HepG2 (cell line): ENCODE measurements around the gene MSMB. TPM values are rescaled to one million over a fixed set of nuclear protein-coding genes. Genes with fewer than 3 reads are reported as not detected.
A peak's percentile ranks its signal among the peaks of the same experiment; 100 is the strongest.

Experiments used
- ATAC-seq: fragments of 200-7000 bp; cut with Tn5 transposase; 3 replicates; pipeline ENCODE4 v1.9.1; 2020; ENCODE audit warnings: mild to moderate bottlenecking, moderate library complexity
- BruUV-seq: library from RNA; stranded (reverse); fragments of 400-500 nt; replicated peaks from 2 replicates; lab custom pipeline; 2021; lab: Mats Ljungman, UMichigan
- CTCF ChIA-PET: fragments of 300-600 bp; formaldehyde crosslinking; extraction: SDS; loops from one replicate; lab custom pipeline; 2021; ENCODE audit warnings: low total read pairs, inconsistent platforms, low intra/inter-chr PET ratio; lab: Yijun Ruan, JAX
- POLR2A ChIA-PET: fragments of 350-600 bp; sonication (Branson Sonifier 250); formaldehyde crosslinking; loops from one replicate; lab custom pipeline; 2020; ENCODE audit warnings: antibody characterized with exemption, inconsistent platforms; lab: Yijun Ruan, JAX
- DNase-seq: peaks from one replicate; pipeline ENCODE4 v3.0.0-alpha.2; 2015; ENCODE audit warnings: low spot score
- FAIRE-seq: peaks from 3 replicates; lab custom pipeline; 2011; peaks lifted over from hg19 to GRCh38; lab: Jason Lieb, UNC
- H2AFZ ChIP-seq: one replicate; pipeline ENCODE4 v1.6.1; 2011; ENCODE audit warnings: low read length, inconsistent platforms
- H3K27ac ChIP-seq: fragments of 300-600 bp; 3 replicates; pipeline ENCODE4 v1.8.0; 2011; ENCODE audit warnings: mixed run types, mild to moderate bottlenecking, mixed read lengths, low read length, inconsistent platforms; ENCODE audit not compliant: insufficient read depth; ENCODE audit errors: extremely low read length
- H3K27me3 ChIP-seq, 2 experiments: fragments of 200-600 bp in 1 of 2; 2 replicates in 1 of 2; 3 replicates in 1 of 2; pipeline versions ENCODE4 v1.6.0 to v1.8.0; 2011; ENCODE audit warnings: low read length in 2 of 2, mild to moderate bottlenecking in 2 of 2, moderate library complexity in 2 of 2, inconsistent platforms in 1 of 2; ENCODE audit not compliant: insufficient read depth in 2 of 2, control insufficient read depth in 1 of 2
- H3K36me3 ChIP-seq, 2 experiments: fragments of 200-600 bp in 1 of 2; replicated peaks in 1 of 2; 2 replicates in 1 of 2; 3 replicates in 1 of 2; pipeline versions ENCODE4 v1.5.1 to v1.8.0; 2011; ENCODE audit warnings: low read length in 2 of 2, inconsistent platforms in 1 of 2; ENCODE audit not compliant: insufficient read depth in 2 of 2, control insufficient read depth in 1 of 2
- H3K4me1 ChIP-seq: 2 replicates; pipeline ENCODE4 v1.5.1; 2012; ENCODE audit warnings: low read length, inconsistent platforms; ENCODE audit not compliant: insufficient read depth
- H3K4me2 ChIP-seq: 2 replicates; pipeline ENCODE4 v1.6.0; 2011; ENCODE audit warnings: low read depth, low read length, inconsistent platforms
- H3K4me3 ChIP-seq, 3 experiments: fragments of 200-600 bp in 1 of 3; sonication (generic), shearing (Covaris generic) in 1 of 3; replicated peaks in 1 of 3; 2 replicates each; pipeline ENCODE4 v1.5.1; 2011 to 2016; ENCODE audit warnings: low read length in 3 of 3, inconsistent platforms in 2 of 3, low read depth in 2 of 3, mild to moderate bottlenecking in 2 of 3, control low read depth in 1 of 3, mixed read lengths in 1 of 3; ENCODE audit not compliant: insufficient read depth in 1 of 3
- H3K79me2 ChIP-seq: one replicate; pipeline ENCODE4 v1.6.1; 2011; ENCODE audit warnings: low read length, inconsistent platforms; ENCODE audit not compliant: insufficient read depth
- H3K9ac ChIP-seq: 2 replicates; pipeline ENCODE4 v1.6.0; 2011; ENCODE audit warnings: mild to moderate bottlenecking, low read depth, low read length, inconsistent platforms; ENCODE audit not compliant: insufficient read depth
- H3K9me3 ChIP-seq: 2 replicates; pipeline ENCODE4 v1.5.1; 2012; ENCODE audit warnings: mild to moderate bottlenecking, low read length
- H4K20me1 ChIP-seq: 2 replicates; pipeline ENCODE4 v1.6.0; 2011; ENCODE audit warnings: inconsistent platforms, mild to moderate bottlenecking, low read length, moderate library complexity; ENCODE audit not compliant: insufficient read depth
- ATRX ChIP-seq: sonication (generic); formaldehyde crosslinking; IDR thresholded peaks from 2 replicates; pipeline ENCODE4 v1.4.0; 2020; ENCODE audit warnings: missing genetic modification reagents, borderline replicate concordance
- CBX1 ChIP-seq: IDR thresholded peaks from one replicate; pipeline ENCODE4 v1.6.1; 2016; ENCODE audit warnings: antibody characterized with exemption, low read depth
- FOXM1 ChIP-seq: sonication (generic); formaldehyde crosslinking; IDR thresholded peaks from 2 replicates; pipeline ENCODE4 v1.5.0; 2020; ENCODE audit warnings: missing genetic modification reagents
- HOXA5 ChIP-seq: sonication (generic); formaldehyde crosslinking; IDR thresholded peaks from 2 replicates; pipeline ENCODE4 v1.4.0; 2020; ENCODE audit warnings: missing genetic modification reagents
- POLR2AphosphoS2 ChIP-seq: IDR thresholded peaks from 2 replicates; pipeline ENCODE4 v1.6.1; 2011; ENCODE audit warnings: low read depth, low read length, improper control_type of control experiment
- TAF1 ChIP-seq: sonication (generic); formaldehyde crosslinking; IDR thresholded peaks from 2 replicates; pipeline ENCODE4 v1.4.0; 2020; ENCODE audit warnings: missing genetic modification reagents
- ZFP36L1 ChIP-seq: sonication (generic); formaldehyde crosslinking; IDR thresholded peaks from 2 replicates; pipeline ENCODE4 v1.8.0; 2022; ENCODE audit warnings: mild to moderate bottlenecking, missing genetic modification reagents, moderate library complexity
- ZMYM3 ChIP-seq: sonication (generic); formaldehyde crosslinking; IDR thresholded peaks from 2 replicates; pipeline ENCODE4 v1.5.1; 2020; ENCODE audit warnings: mild to moderate bottlenecking, missing genetic modification reagents
- ZNF510 ChIP-seq: sonication (generic); formaldehyde crosslinking; IDR thresholded peaks from 2 replicates; pipeline ENCODE4 v1.4.0; 2020; ENCODE audit warnings: low read depth, mild to moderate bottlenecking, missing genetic modification reagents
- ZNF607 ChIP-seq: sonication (generic); formaldehyde crosslinking; IDR thresholded peaks from 2 replicates; pipeline ENCODE4 v1.5.1; 2020; ENCODE audit warnings: missing genetic modification reagents, mild to moderate bottlenecking, borderline replicate concordance
- ZNF691 ChIP-seq: sonication (generic); formaldehyde crosslinking; IDR thresholded peaks from 2 replicates; pipeline ENCODE4 v1.4.0; 2020; ENCODE audit warnings: missing genetic modification reagents, low read depth, mild to moderate bottlenecking, borderline replicate concordance
- WGBS: methylation state at CpG from one replicate; pipeline ENCODE4 v1.1.6; 2017; ENCODE audit warnings: low lambda C conversion rate; 5-methylcytosine and 5-hydroxymethylcytosine counted together
- in situ Hi-C: cut with HindIII; loops from 2 replicates; pipeline ENCODE4 v1.10.0; 2017; ENCODE audit warnings: low pct_unique_long_range_greater_than_20kb; ENCODE audit not compliant: extremely low pct_ligation_motif_present
- intact Hi-C: fragments of 100-400 bp; cut with micrococcal nuclease; formaldehyde crosslinking; loops from one replicate; pipeline ENCODE4 v1.10.0; 2022; ENCODE audit not compliant: unreplicated experiment
- polyA plus RNA-seq, 8 experiments: library from polyadenylated mRNA; depleted of rRNA in 3 of 8; stranded (reverse) in 7 of 8; unstranded in 1 of 8; fragments of >200 nt; fragmentation: Illumina TruSeq in 4 of 8; extraction: Trizol in 4 of 8; gene quantifications; 2 replicates each; pipeline versions ENCODE4 v1.2.1 to v1.2.3, GENCODE V29; 2011 to 2016; ENCODE audit warnings: low read depth in 4 of 8, missing spikeins in 1 of 8, mixed read lengths in 1 of 8; ENCODE audit not compliant: insufficient read depth in 1 of 8
- total RNA-seq, 5 experiments: library from RNA; depleted of rRNA; stranded (reverse); fragments of >200 nt; fragmentation: Illumina TruSeq; extraction: Trizol; gene quantifications; 2 replicates each; pipeline ENCODE4 v1.2.3, GENCODE V29; 2016; ENCODE audit warnings: low read depth in 1 of 5
- TF ChIP-seq, protein P1 (sequence below): sonication (generic); formaldehyde crosslinking; IDR thresholded peaks from 2 replicates; pipeline ENCODE4 v1.4.0; 2020; ENCODE audit warnings: mild to moderate bottlenecking, missing genetic modification reagents
- TF ChIP-seq, protein P2 (sequence below), 2 experiments: fragments of 450-650 bp in 1 of 2; sonication (generic) in 1 of 2; formaldehyde crosslinking in 1 of 2; IDR thresholded peaks; 2 replicates each; pipeline versions ENCODE4 v1.6.1 to v1.8.0; 2016 to 2022; ENCODE audit warnings: antibody characterized with exemption in 1 of 2, mild to moderate bottlenecking in 1 of 2, missing genetic modification reagents in 1 of 2

Gene MSMB
- total and polyA plus RNA-seq, 2 of the 13 experiments (the other 11 are each of a cell fraction or from before 2014, with no cell fraction given) = 0.84 TPM; not detected in 1

DNA sequence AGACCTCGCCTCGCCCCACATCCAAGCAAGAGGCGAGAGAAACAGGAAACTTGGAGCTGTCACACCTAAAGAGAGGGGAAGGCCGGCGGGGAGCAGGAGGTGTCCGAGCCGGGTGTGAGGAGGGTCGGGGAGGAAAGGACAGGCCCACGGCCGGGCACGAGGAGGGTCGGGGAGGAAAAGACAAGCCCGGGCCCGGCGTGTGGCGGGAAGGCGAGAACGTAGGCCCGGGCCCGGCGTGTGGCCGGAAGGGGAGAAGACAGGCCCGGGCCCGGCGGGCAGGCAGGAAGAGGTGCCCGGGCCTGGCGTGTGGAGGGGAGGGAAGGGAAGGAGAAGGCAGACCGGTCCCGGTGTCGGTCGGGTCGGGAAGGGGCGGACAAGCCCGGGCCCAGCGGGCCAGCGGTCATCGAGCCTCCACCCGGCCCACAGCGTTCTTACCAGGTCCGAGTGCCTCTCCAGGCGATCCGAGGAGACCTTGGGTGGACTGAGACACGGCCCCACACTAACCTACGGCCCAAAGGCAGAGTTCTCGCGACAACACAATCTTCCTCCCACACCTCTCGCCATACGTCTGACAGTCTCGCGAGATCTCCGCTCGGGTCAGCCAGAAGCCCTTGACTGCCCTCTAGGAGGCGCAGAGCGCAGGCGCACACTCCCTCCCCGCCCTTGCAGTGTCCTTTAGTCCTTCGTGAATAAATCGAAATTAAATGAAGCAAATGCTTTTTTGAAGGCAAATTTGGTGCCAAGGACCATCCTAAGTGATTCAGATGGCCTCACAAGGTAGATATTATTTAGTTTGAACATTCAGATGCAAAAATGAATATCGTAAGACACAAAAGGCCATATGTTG is 15.8 kb downstream of the MSMB start, which contains the start of gene NCOA4:
TSS of gene NCOA4 (minus strand) at position 533 of the 847 bp plus-strand sequence. CDS start 13,943 bp downstream, outside the sequence.
- H3K4me3 ChIP-seq = peak within 1 kb of the TSS; percentile 85 to 92 (median 88)
- FAIRE-seq (no peak), DNase-seq (peak; percentile 97), ATAC-seq (peak; percentile 83)
- no peaks in the 10 kb centered on the region for H3K9me3 ChIP-seq
- H2AFZ ChIP-seq = no peak within 1 kb of the TSS
- BruUV-seq = no TSS peak
- H3K27ac ChIP-seq = peak within 1 kb of the TSS; percentile 86
- CTCF ChIA-PET = no interaction called here
- H3K4me2 ChIP-seq = peak within 1 kb of the TSS; percentile 93
- peaks cover 32% of the 10 kb centered on the region for H4K20me1 ChIP-seq
- peaks cover 64% of the 10 kb centered on the region for H3K79me2 ChIP-seq
- 1% methylated on average over 33 of the region's 59 CpGs for WGBS
- H3K9ac ChIP-seq = peak within 1 kb of the TSS; percentile 96
- H3K4me1 ChIP-seq = peaks cover 79% of the 10 kb centered on the region
- no peaks in the 10 kb centered on the region; a peak in 1 of 5 replicates for H3K27me3 ChIP-seq
- peaks cover 0 to 6% of the 10 kb centered on the region in 2 experiments; a peak in 2 of 5 replicates for H3K36me3 ChIP-seq
- POLR2A ChIA-PET = interaction anchor here (1.9 to 3.8 kb wide), 7 partner anchors 7 to 26 kb away, joined by 8 to 53 read pairs (median 22); no protein-coding TSS in a partner anchor
- in situ Hi-C loops = loop anchor here (5.0 kb wide), 1 partner anchor 62 kb away; no protein-coding TSS in a partner anchor
- intact Hi-C loops = loop anchor here (1.0 to 5.0 kb wide), 2 partner anchors 22 to 62 kb away; no protein-coding TSS in a partner anchor
- TF ChIP-seq, protein P1, sequence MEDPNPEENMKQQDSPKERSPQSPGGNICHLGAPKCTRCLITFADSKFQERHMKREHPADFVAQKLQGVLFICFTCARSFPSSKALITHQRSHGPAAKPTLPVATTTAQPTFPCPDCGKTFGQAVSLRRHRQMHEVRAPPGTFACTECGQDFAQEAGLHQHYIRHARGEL = no peak
- TF ChIP-seq ATRX (CRISPR knock-in tag) = no peak
- peak; percentile 28; the same call in 1 of the 2 replicates for TF ChIP-seq ZMYM3 (CRISPR knock-in tag)
- TF ChIP-seq, protein P2, sequence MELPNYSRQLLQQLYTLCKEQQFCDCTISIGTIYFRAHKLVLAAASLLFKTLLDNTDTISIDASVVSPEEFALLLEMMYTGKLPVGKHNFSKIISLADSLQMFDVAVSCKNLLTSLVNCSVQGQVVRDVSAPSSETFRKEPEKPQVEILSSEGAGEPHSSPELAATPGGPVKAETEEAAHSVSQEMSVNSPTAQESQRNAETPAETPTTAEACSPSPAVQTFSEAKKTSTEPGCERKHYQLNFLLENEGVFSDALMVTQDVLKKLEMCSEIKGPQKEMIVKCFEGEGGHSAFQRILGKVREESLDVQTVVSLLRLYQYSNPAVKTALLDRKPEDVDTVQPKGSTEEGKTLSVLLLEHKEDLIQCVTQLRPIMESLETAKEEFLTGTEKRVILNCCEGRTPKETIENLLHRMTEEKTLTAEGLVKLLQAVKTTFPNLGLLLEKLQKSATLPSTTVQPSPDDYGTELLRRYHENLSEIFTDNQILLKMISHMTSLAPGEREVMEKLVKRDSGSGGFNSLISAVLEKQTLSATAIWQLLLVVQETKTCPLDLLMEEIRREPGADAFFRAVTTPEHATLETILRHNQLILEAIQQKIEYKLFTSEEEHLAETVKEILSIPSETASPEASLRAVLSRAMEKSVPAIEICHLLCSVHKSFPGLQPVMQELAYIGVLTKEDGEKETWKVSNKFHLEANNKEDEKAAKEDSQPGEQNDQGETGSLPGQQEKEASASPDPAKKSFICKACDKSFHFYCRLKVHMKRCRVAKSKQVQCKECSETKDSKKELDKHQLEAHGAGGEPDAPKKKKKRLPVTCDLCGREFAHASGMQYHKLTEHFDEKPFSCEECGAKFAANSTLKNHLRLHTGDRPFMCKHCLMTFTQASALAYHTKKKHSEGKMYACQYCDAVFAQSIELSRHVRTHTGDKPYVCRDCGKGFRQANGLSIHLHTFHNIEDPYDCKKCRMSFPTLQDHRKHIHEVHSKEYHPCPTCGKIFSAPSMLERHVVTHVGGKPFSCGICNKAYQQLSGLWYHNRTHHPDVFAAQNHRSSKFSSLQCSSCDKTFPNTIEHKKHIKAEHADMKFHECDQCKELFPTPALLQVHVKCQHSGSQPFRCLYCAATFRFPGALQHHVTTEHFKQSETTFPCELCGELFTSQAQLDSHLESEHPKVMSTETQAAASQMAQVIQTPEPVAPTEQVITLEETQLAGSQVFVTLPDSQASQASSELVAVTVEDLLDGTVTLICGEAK (IDR thresholded peaks at IDR 0.05) = no peak
- TF ChIP-seq, protein P2 (CRISPR knock-in tag; IDR thresholded peaks at IDR 0.05) = peak; percentile 25; the same call in 1 of the 2 replicates
- TF ChIP-seq ZFP36L1 (CRISPR knock-in tag) = no peak
- no peak for TF ChIP-seq FOXM1 (CRISPR knock-in tag)
- no peak for TF ChIP-seq ZNF510 (CRISPR knock-in tag)
- TF ChIP-seq HOXA5 (CRISPR knock-in tag) = peak; percentile 78
- peak; percentile 93 for TF ChIP-seq TAF1 (CRISPR knock-in tag)
- TF ChIP-seq ZNF607 (CRISPR knock-in tag) = peak; percentile 65; the same call in 1 of the 2 replicates
- TF ChIP-seq CBX1 = no peak
- no peak for TF ChIP-seq POLR2AphosphoS2
- TF ChIP-seq ZNF691 (CRISPR knock-in tag) = no peak
